Lower leg skin (tissue), 4 donors: ENCODE results near the gene CAV1. TPM values are rescaled to one million over a fixed set of nuclear protein-coding genes. Genes with fewer than 3 reads are reported as not detected.

Experiments
- DNase-seq, 2 donors: peaks; one replicate each; pipeline ENCODE4 v3.0.0-alpha.2; 2019; ENCODE audit warnings: low spot score in 2 of 2
- H3K4me3 ChIP-seq: fragments of 200-600 bp; sonication (generic); 2 replicates; pipeline ENCODE4 v1.5.1; 2017; ENCODE audit warnings: mild to moderate bottlenecking, low read depth; ENCODE audit not compliant: poor library complexity, severe bottlenecking
- CTCF ChIP-seq, 3 donors: fragments of 450-650 bp; IDR thresholded peaks; one replicate each; pipeline ENCODE4 v1.5.1; 2016; ENCODE audit warnings: antibody characterized with exemption in 3 of 3, mild to moderate bottlenecking in 3 of 3, moderate library complexity in 2 of 3
- POLR2A ChIP-seq, 2 donors: fragments of 450-650 bp; IDR thresholded peaks; one replicate each; pipeline ENCODE4 v1.6.1; 2016 to 2017; ENCODE audit warnings: antibody characterized with exemption in 2 of 2, mild to moderate bottlenecking in 1 of 2, moderate library complexity in 1 of 2
- WGBS, 2 donors: methylation state at CpG; one replicate each; pipeline ENCODE4 v1.1.5; 2018; 5-methylcytosine and 5-hydroxymethylcytosine counted together
- intact Hi-C: fragments of 100-400 bp; cut with DNase I; formaldehyde crosslinking; loops from one replicate; pipeline ENCODE4 v1.15.0; 2023; ENCODE audit warnings: low total_unique reads
- total RNA-seq, 4 donors: library from RNA; depleted of rRNA; stranded (reverse); fragments of >200 nt; gene quantifications; one replicate each; pipeline ENCODE4 v1.1.0, GENCODE V29; 2016

The CAV1 gene
- total RNA-seq, 4 donors from 2014 or later = 78.7 to 178 (median 139) TPM

GRCh38 chr7:116545411-116545993 lies 20.7 kb downstream of the CAV1 start:
- 67 to 73% methylated on average over 6 of the region's 6 CpGs for WGBS, 2 donors
- intact Hi-C loops = no loop called here
- no peak for DNase-seq
- TF ChIP-seq CTCF (IDR thresholded peaks at IDR 0.05) (no peak), POLR2A (IDR thresholded peaks at IDR 0.05) (no peak)
- H3K4me3 ChIP-seq = no peak overlapping the region

GRCh38 chr7:116546054-116546453 lies 21.2 kb downstream of the CAV1 start:
- no peak for TF ChIP-seq CTCF (IDR thresholded peaks at IDR 0.05)
- no peak for TF ChIP-seq POLR2A (IDR thresholded peaks at IDR 0.05)
- intact Hi-C loops = no loop called here
- 88 to 89% methylated on average over 11 of the region's 11 CpGs for WGBS, 2 donors
- no peak for DNase-seq
- H3K4me3 ChIP-seq = no peak overlapping the region

GRCh38 chr7:116546916-116547315 lies 22.1 kb downstream of the CAV1 start:
- DNase-seq = no peak
- intact Hi-C loops = no loop called here
- WGBS, 2 donors = 53 to 74% methylated on average over 1 of the region's 1 CpG
- H3K4me3 ChIP-seq = no peak overlapping the region
- TF ChIP-seq POLR2A (IDR thresholded peaks at IDR 0.05) = no peak
- no peak for TF ChIP-seq CTCF (IDR thresholded peaks at IDR 0.05)

GRCh38 chr7:116547347-116547746 lies 22.5 kb downstream of the CAV1 start:
- 67% methylated on average over 2 of the region's 2 CpGs for WGBS, 2 donors
- no peak for DNase-seq
- no peak overlapping the region for H3K4me3 ChIP-seq
- intact Hi-C loops = no loop called here
- TF ChIP-seq CTCF (IDR thresholded peaks at IDR 0.05) (no peak), POLR2A (IDR thresholded peaks at IDR 0.05) (no peak)

- WGBS, 2 donors = 79 to 84% methylated on average over 3 of the region's 3 CpGs
- intact Hi-C loops = no loop called here
Observed at GRCh38 chr7:116548506-116548905, 23.7 kb downstream of the CAV1 start.

More at GRCh38 chr7:116548506-116548905, 23.7 kb downstream of the CAV1 start:
- TF ChIP-seq CTCF (IDR thresholded peaks at IDR 0.05) (no peak), POLR2A (IDR thresholded peaks at IDR 0.05) (no peak)
- no peak for DNase-seq
- H3K4me3 ChIP-seq = no peak overlapping the region
